Retinal pigment epithelial cell (primary cell): ENCODE measurements around the gene EFEMP1.

Experiments used
- DNase-seq: peaks from one replicate; pipeline ENCODE4 v3.0.0-alpha.2; 2010; ENCODE audit warnings: low read depth
- H3K4me3 ChIP-seq: 2 replicates; pipeline ENCODE4 v1.5.1; 2011; ENCODE audit warnings: mild to moderate bottlenecking, low read length, control low read depth, moderate library complexity
- TF ChIP-seq, protein P1 (sequence below): conservative IDR thresholded peaks from 2 replicates; pipeline ENCODE4 v1.5.1; 2011; ENCODE audit warnings: low read depth, low read length, control low read depth, inconsistent platforms

EFEMP1 gene

GRCh38 chr2:55891671-55892094 lies 31.9 kb downstream of the EFEMP1 start:
- H3K4me3 ChIP-seq, result no peak overlapping the region
- TF ChIP-seq, protein P1, sequence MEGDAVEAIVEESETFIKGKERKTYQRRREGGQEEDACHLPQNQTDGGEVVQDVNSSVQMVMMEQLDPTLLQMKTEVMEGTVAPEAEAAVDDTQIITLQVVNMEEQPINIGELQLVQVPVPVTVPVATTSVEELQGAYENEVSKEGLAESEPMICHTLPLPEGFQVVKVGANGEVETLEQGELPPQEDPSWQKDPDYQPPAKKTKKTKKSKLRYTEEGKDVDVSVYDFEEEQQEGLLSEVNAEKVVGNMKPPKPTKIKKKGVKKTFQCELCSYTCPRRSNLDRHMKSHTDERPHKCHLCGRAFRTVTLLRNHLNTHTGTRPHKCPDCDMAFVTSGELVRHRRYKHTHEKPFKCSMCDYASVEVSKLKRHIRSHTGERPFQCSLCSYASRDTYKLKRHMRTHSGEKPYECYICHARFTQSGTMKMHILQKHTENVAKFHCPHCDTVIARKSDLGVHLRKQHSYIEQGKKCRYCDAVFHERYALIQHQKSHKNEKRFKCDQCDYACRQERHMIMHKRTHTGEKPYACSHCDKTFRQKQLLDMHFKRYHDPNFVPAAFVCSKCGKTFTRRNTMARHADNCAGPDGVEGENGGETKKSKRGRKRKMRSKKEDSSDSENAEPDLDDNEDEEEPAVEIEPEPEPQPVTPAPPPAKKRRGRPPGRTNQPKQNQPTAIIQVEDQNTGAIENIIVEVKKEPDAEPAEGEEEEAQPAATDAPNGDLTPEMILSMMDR, result no peak
- DNase-seq, result peak; percentile 60

GRCh38 chr2:55888936-55889335 lies 34.6 kb downstream of the EFEMP1 start:
- no peak overlapping the region for H3K4me3 ChIP-seq
- TF ChIP-seq, protein P1, result no peak
- DNase-seq, result peak; percentile 99

DNA sequence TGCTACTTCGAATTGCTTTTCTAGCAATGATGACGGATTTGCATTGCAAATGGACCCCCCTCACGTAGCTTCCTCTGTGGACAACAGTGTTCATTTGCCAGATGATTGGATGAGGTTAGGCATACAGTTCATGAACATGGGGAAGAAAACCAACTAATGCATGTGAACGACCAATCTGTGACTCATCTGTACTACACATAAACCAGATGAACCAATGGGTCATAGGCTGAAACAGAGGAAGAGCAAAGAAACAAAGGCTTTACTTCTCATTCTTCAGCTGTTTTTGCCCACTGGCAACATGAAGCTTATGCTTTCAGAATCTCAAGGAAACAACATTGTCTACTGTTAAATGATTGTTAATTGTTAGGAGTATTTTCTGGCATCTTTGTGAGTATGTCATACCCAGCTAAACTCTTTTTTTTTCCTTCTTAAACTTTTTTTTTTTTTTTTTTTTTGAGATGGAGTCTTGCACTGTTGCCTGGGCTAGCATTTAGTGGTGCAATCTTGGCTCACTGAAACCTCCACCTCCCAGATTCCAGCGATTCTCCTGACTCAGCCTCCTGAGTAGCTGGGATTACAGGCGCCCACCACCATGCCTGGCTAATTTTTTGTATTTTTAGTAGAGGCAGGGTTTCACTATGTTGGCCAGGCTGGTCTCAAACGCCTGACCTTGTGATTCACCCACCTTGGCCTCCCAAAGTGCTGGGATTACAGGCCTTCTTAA lies 35.5 kb downstream of the EFEMP1 start:
- TF ChIP-seq, protein P1, result no peak
- no peak for DNase-seq
- H3K4me3 ChIP-seq, result no peak overlapping the region

DNA sequence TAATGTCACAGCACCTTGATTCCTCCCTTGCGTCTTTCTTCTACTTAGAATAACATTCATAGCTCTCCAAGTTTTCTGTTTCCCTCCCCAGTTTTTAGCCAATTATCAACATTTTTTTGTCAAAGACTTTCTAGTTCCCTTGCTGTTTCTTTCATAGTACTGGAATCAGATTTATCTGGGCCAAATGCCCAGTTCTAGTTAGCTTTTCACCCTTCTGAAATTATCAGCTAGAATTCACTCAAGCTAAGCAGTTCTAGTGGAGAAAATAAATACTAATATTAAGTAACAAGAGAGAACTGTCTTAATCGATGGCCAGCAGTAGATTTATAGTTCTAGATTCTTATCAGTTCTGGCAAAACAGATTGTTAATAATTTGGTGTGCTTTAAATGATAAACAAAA lies 36.2 kb downstream of the EFEMP1 start:
- H3K4me3 ChIP-seq, result no peak overlapping the region
- TF ChIP-seq, protein P1, result no peak
- DNase-seq, result peak; percentile 74

GRCh38 chr2:55885944-55886281 lies 37.7 kb downstream of the EFEMP1 start:
- DNase-seq, result no peak
- TF ChIP-seq, protein P1, result no peak
- no peak overlapping the region for H3K4me3 ChIP-seq

GRCh38 chr2:55885127-55885943 lies 38.2 kb downstream of the EFEMP1 start:
- no peak overlapping the region for H3K4me3 ChIP-seq
- DNase-seq, result peak; percentile 97
- TF ChIP-seq, protein P1, result no peak
